ENCODE measurements around the gene CABP1.
A peak's percentile ranks its signal among the peaks of the same experiment; 100 is the strongest.

CABP1 gene

GRCh38 chr12:120708651-120709050, 68.2 kb downstream of the CABP1 start:
- H3K4me2 ChIP-seq (ENCODE audit: low read length), result no peak overlapping the region

GRCh38 chr12:120710031-120710804, 69.8 kb downstream of the CABP1 start, which contains the start of gene UNC119B:
TSS of gene UNC119B (plus strand) at chr12:120710458. CDS start at chr12:120710475, 17 bp downstream.
- peaks cover 18% of the 10 kb centered on the region; the same call in 1 of the 2 replicates for H3K36me3 ChIP-seq (ENCODE audit: insufficient read depth, low read length)
- peak within 1 kb of the TSS; percentile 90 for H3K4me2 ChIP-seq (ENCODE audit: low read length)
- H3K4me3 ChIP-seq (ENCODE audit: low read depth, low read length, poor library complexity, severe bottlenecking), result peak within 1 kb of the TSS; percentile 89
- H3K4me1 ChIP-seq (ENCODE audit: insufficient read depth, low read length, severe bottlenecking), result peaks cover 29% of the 10 kb centered on the region
- H4K20me1 ChIP-seq (ENCODE audit: insufficient read depth, low read length), result no peaks in the 10 kb centered on the region
- H3K9me2 ChIP-seq (ENCODE audit: low read depth, low read length), result no peaks in the 10 kb centered on the region
- H3K79me2 ChIP-seq (ENCODE audit: insufficient read depth, low read length), result no peaks in the 10 kb centered on the region
- no peaks in the 10 kb centered on the region for H3K27me3 ChIP-seq (ENCODE audit: insufficient read depth, low read length)
- H2AFZ ChIP-seq (ENCODE audit: low read length), result peak within 1 kb of the TSS; percentile 93; the same call in 1 of the 2 replicates
- TF ChIP-seq CTCF (IDR thresholded peaks at IDR 0.05; ENCODE audit: low read length), result no peak
- TF ChIP-seq EZH2 (IDR thresholded peaks at IDR 0.05; ENCODE audit: borderline replicate concordance, low read length), result no peak
- H3K9ac ChIP-seq (ENCODE audit: low read length), result peak within 1 kb of the TSS; percentile 91
- peaks cover 3% of the 10 kb centered on the region; the same call in 1 of the 2 replicates for H3F3A ChIP-seq (ENCODE audit: insufficient read depth, low read length)
- no peaks in the 10 kb centered on the region for H3K9me3 ChIP-seq (ENCODE audit: low read length)
- H3K27ac ChIP-seq (ENCODE audit: low read depth, low read length, poor library complexity, severe bottlenecking), result peak within 1 kb of the TSS; percentile 45

More at GRCh38 chr12:120708651-120709050, 68.2 kb downstream of the CABP1 start:
- Histone ChIP-seq H3F3A (ENCODE audit: insufficient read depth, low read length) (peaks cover 3% of the 10 kb centered on the region; the same call in 1 of the 2 replicates), H3K9me2 (ENCODE audit: low read depth, low read length) (no peaks in the 10 kb centered on the region), H3K9ac (ENCODE audit: low read length) (no peak overlapping the region), H3K79me2 (ENCODE audit: insufficient read depth, low read length) (no peaks in the 10 kb centered on the region), H4K20me1 (ENCODE audit: insufficient read depth, low read length) (no peaks in the 10 kb centered on the region), H3K9me3 (ENCODE audit: low read length) (no peaks in the 10 kb centered on the region), H3K4me3 (ENCODE audit: low read depth, low read length, poor library complexity, severe bottlenecking) (no peak overlapping the region), H2AFZ (ENCODE audit: low read length) (no peak overlapping the region), H3K27me3 (ENCODE audit: insufficient read depth, low read length) (no peaks in the 10 kb centered on the region), H3K4me1 (ENCODE audit: insufficient read depth, low read length, severe bottlenecking) (peaks cover 29% of the 10 kb centered on the region), H3K27ac (ENCODE audit: low read depth, low read length, poor library complexity, severe bottlenecking) (no peak overlapping the region), H3K36me3 (ENCODE audit: insufficient read depth, low read length) (peaks cover 9% of the 10 kb centered on the region; the same call in 1 of the 2 replicates)
- TF ChIP-seq CTCF (IDR thresholded peaks at IDR 0.05; ENCODE audit: low read length) (no peak), EZH2 (IDR thresholded peaks at IDR 0.05; ENCODE audit: borderline replicate concordance, low read length) (no peak)

GRCh38 chr12:120710805-120711296, 70.4 kb downstream of the CABP1 start:
- H3K9ac ChIP-seq (ENCODE audit: low read length), result peak overlapping the region; percentile 91
- no peaks in the 10 kb centered on the region for H3K9me3 ChIP-seq (ENCODE audit: low read length)
- H3K79me2 ChIP-seq (ENCODE audit: insufficient read depth, low read length), result no peaks in the 10 kb centered on the region
- H3K4me1 ChIP-seq (ENCODE audit: insufficient read depth, low read length, severe bottlenecking), result peaks cover 29% of the 10 kb centered on the region
- H3K4me3 ChIP-seq (ENCODE audit: low read depth, low read length, poor library complexity, severe bottlenecking), result peak overlapping the region; percentile 89
- H3K9me2 ChIP-seq (ENCODE audit: low read depth, low read length), result no peaks in the 10 kb centered on the region
- peaks cover 3% of the 10 kb centered on the region; the same call in 1 of the 2 replicates for H3F3A ChIP-seq (ENCODE audit: insufficient read depth, low read length)
- H3K27me3 ChIP-seq (ENCODE audit: insufficient read depth, low read length), result no peaks in the 10 kb centered on the region
- peak overlapping the region; percentile 66 for H3K4me2 ChIP-seq (ENCODE audit: low read length)
- peak overlapping the region; percentile 45 for H3K27ac ChIP-seq (ENCODE audit: low read depth, low read length, poor library complexity, severe bottlenecking)
- TF ChIP-seq CTCF (IDR thresholded peaks at IDR 0.05; ENCODE audit: low read length) (no peak), EZH2 (IDR thresholded peaks at IDR 0.05; ENCODE audit: borderline replicate concordance, low read length) (no peak)
- peaks cover 22% of the 10 kb centered on the region; the same call in 1 of the 2 replicates for H3K36me3 ChIP-seq (ENCODE audit: insufficient read depth, low read length)
- no peak overlapping the region for H2AFZ ChIP-seq (ENCODE audit: low read length)
- no peaks in the 10 kb centered on the region for H4K20me1 ChIP-seq (ENCODE audit: insufficient read depth, low read length)

Data from OCI-LY1 (cell line).